GM12872 (cell line): ENCODE results near the gene GPX8.

ENCODE experiments used
- TF ChIP-seq, protein P1 (sequence below): IDR thresholded peaks from 3 replicates; pipeline ENCODE4 v1.5.1; 2011; ENCODE audit warnings: low read depth, mild to moderate bottlenecking, low read length, moderate library complexity; ENCODE audit not compliant: insufficient read depth

GPX8 gene

DNA sequence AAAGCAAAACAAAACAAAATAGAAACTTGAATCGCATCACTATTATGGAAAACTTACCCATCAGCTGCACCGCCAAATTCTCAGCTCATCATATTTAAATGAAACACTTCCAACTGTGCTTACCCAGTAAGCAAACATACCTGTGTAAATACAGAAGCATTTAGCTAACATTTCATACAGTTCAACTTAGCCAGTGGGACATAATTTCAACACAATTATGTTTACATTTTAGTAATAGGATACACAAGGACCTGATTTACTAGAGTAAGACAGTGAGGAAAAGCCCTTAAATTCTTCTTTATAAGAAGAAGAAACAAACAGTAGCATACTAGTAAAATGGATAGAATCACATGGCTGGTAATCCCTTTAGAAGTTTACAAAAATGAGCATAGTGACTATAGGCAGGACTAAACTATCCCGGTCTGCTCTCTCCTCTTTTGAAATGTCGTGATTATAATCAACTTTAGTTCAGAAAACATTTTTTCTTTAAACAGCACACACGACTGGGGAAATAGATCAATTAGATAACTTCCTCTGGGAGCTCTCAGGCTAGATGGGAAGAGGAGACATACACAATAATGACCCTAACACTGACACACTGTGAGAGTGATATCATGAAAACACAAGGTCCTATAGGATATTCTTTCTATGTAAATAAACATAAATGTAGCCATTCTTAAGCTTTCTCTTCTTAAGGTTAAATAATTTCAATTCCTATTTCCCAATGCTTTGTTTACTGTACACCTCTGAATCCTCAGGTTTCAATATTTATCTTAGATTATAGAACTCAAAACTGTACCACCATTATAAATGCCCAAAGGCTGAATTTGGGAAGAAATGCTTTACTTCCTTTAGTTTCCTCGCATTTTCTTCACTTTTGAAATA, 28.9 kb downstream of the GPX8 start:
- TF ChIP-seq, protein P1, sequence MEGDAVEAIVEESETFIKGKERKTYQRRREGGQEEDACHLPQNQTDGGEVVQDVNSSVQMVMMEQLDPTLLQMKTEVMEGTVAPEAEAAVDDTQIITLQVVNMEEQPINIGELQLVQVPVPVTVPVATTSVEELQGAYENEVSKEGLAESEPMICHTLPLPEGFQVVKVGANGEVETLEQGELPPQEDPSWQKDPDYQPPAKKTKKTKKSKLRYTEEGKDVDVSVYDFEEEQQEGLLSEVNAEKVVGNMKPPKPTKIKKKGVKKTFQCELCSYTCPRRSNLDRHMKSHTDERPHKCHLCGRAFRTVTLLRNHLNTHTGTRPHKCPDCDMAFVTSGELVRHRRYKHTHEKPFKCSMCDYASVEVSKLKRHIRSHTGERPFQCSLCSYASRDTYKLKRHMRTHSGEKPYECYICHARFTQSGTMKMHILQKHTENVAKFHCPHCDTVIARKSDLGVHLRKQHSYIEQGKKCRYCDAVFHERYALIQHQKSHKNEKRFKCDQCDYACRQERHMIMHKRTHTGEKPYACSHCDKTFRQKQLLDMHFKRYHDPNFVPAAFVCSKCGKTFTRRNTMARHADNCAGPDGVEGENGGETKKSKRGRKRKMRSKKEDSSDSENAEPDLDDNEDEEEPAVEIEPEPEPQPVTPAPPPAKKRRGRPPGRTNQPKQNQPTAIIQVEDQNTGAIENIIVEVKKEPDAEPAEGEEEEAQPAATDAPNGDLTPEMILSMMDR = no peak

DNA sequence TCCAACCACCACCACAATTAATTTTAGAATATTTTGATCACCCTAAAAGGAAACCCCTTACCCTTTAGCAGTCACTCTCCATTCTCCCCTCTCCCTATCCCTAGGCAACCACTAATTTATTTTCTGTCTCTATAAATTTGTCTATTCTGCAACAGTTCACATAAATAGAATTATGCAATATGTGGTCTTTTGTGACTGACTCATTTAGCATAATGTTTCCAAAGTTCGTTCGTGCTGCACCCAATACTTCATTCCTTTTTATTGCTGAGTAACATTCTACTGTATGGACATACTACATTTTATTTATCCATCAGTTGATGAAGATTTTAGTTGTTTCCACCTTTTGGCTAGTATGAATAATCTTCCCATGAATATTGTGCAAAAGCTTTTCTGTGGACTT, 31.2 kb downstream of the GPX8 start:
- TF ChIP-seq, protein P1 = no peak

DNA sequence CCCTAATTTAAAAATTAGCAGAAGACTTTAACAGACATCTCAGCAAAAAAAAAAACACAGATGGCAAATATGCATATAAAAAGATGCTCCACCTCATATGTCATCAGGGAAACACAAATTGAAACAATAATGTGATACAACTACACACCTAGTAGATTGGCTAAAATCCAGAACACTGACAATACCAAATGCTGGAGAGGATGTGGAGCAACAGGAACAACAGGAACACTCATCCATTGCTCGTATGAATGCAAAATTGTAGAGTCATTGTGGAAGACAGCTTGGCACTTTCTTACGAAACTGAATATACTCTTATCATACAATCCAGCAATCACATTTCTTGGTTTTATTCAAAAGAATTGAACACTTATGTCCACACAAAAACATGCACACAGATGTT, 45.0 kb downstream of the GPX8 start:
- TF ChIP-seq, protein P1 = no peak

DNA sequence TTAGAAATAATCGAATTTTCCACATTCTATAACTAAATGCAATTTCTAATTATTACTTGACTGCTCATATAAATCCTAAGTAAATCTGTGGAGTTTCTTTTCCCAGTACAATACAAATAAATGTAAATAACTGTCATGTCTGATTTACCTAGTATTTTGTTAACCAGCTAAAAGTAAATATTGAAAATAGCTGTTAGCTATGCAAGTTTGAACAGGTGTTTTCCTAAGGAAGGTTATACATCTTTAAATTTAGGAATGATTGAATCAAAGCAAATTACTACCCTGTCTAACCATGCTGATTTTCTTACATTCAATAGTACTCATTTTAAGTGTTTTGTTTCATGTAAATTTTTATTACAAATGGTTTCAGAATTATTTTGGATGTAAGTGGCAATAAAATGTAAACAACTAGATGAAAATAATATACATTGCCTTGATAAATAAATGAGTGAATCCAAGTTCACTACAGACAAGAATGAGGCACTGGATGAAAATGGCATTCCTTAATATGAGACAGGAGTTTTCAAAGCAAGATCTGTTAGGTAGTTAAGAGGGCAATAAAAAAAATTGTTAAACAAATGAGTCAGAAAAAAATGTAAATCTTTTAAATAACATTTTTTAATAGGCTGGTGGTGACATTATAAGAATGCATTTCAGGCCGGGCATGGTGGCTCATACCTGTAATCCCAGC, 51.4 kb downstream of the GPX8 start:
- TF ChIP-seq, protein P1 = no peak
